A673 (cell line): ENCODE data around the gene MATR3. TPM values are rescaled to one million over a fixed set of nuclear protein-coding genes. Genes with fewer than 3 reads are reported as not detected.
A peak's percentile ranks its signal among the peaks of the same experiment; 100 is the strongest.

Experiments
- BruUV-seq: library from RNA; stranded (reverse); fragments of 400-500 nt; replicated peaks from 2 replicates; lab custom pipeline; 2021; lab: Mats Ljungman, UMichigan
- CTCF ChIA-PET: fragments of 300-600 bp; sonication (Branson Sonifier 250); formaldehyde crosslinking; loops from one replicate; lab custom pipeline; 2022; ENCODE audit warnings: antibody characterized with exemption; lab: Charles Lee
- POLR2A ChIA-PET: fragments of 300-600 bp; sonication (Branson Sonifier 250); formaldehyde crosslinking; loops from one replicate; lab custom pipeline; 2022; ENCODE audit warnings: antibody characterized with exemption; ENCODE audit not compliant: low non-redundant PET; lab: Charles Lee
- DNase-seq: peaks from one replicate; pipeline ENCODE4 v3.0.0-alpha.2; 2015; ENCODE audit warnings: low spot score
- H3K27ac ChIP-seq: fragments of 200-600 bp; sonication (generic); 2 replicates; pipeline ENCODE4 v1.5.1; 2016; ENCODE audit warnings: mixed run types, low read depth, mild to moderate bottlenecking, mixed read lengths, antibody characterized with exemption, low read length; ENCODE audit not compliant: poor library complexity, severe bottlenecking
- H3K27me3 ChIP-seq: fragments of 200-600 bp; sonication (generic); replicated peaks from 2 replicates; pipeline ENCODE4 v1.6.1; 2017; ENCODE audit warnings: mixed run types, low read depth, mild to moderate bottlenecking, mixed read lengths, antibody characterized with exemption, low read length; ENCODE audit not compliant: insufficient read depth, poor library complexity
- H3K36me3 ChIP-seq: fragments of 200-600 bp; sonication (generic); 2 replicates; pipeline ENCODE4 v1.6.1; 2016; ENCODE audit warnings: mixed run types, mild to moderate bottlenecking, mixed read lengths, antibody characterized with exemption, low read length; ENCODE audit not compliant: insufficient read depth, poor library complexity, severe bottlenecking
- H3K4me1 ChIP-seq: fragments of 200-600 bp; sonication (generic); 2 replicates; pipeline ENCODE4 v1.6.1; 2017; ENCODE audit warnings: mixed run types, mild to moderate bottlenecking, mixed read lengths, antibody characterized with exemption, low read length; ENCODE audit not compliant: insufficient read depth, poor library complexity, severe bottlenecking
- H3K4me3 ChIP-seq: fragments of 200-600 bp; sonication (generic); 2 replicates; pipeline ENCODE4 v1.5.1; 2016; ENCODE audit warnings: low read depth, mixed run types, mild to moderate bottlenecking, mixed read lengths, low read length; ENCODE audit not compliant: poor library complexity, severe bottlenecking
- H3K9me3 ChIP-seq: fragments of 200-600 bp; sonication (generic); 2 replicates; pipeline ENCODE4 v1.6.1; 2016; ENCODE audit warnings: mixed run types, low read depth, mild to moderate bottlenecking, mixed read lengths, antibody characterized with exemption, low read length; ENCODE audit not compliant: poor library complexity, severe bottlenecking
- EZH2 ChIP-seq: fragments of 200-600 bp; sonication (generic); IDR thresholded peaks from 2 replicates; pipeline ENCODE4 v1.6.1; 2017; ENCODE audit warnings: borderline replicate concordance, low read depth, mild to moderate bottlenecking, mixed read lengths, antibody characterized with exemption, low read length; ENCODE audit not compliant: poor library complexity, severe bottlenecking
- intact Hi-C: fragments of 100-400 bp; cut with micrococcal nuclease; formaldehyde crosslinking; loops from one replicate; pipeline ENCODE4 v1.10.0; 2022; ENCODE audit not compliant: unreplicated experiment
- total RNA-seq: library from RNA; stranded (reverse); gene quantifications from 2 replicates; pipeline ENCODE4 v1.2.3, GENCODE V29; 2021
- TF ChIP-seq, protein P1 (sequence below): fragments of 300-800, 200-600 bp; sonication (generic); conservative IDR thresholded peaks from 2 replicates; pipeline ENCODE4 v1.5.1; 2017; ENCODE audit warnings: low read depth, mild to moderate bottlenecking, antibody characterized with exemption, low read length, moderate library complexity, mixed read lengths

MATR3 gene
- total RNA-seq, 1 experiment from 2014 or later: 286 TPM

DNA sequence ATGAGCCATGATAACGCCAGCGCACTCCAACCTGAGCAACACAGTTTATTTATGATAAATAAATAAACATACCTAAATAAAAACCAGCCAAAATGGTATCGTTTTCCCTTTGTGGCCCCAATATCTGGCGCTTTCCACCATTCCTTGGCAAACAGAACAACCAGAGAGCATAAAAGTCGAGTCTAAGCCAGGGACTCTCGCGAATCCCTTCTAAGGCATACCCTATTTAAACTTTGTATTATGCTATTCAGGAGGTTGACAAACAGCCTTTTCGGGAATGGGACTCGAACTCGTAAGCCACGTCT, 386 bp upstream of the MATR3 start:
- Histone ChIP-seq H3K4me3 (peak overlapping the region; percentile 76), H3K27me3 (no peaks in the 10 kb centered on the region), H3K36me3 (no peaks in the 10 kb centered on the region), H3K27ac (peak overlapping the region; percentile 99), H3K4me1 (peaks cover 25% of the 10 kb centered on the region), H3K9me3 (no peaks in the 10 kb centered on the region)
- intact Hi-C loops: no loop called here
- TF ChIP-seq, protein P1, sequence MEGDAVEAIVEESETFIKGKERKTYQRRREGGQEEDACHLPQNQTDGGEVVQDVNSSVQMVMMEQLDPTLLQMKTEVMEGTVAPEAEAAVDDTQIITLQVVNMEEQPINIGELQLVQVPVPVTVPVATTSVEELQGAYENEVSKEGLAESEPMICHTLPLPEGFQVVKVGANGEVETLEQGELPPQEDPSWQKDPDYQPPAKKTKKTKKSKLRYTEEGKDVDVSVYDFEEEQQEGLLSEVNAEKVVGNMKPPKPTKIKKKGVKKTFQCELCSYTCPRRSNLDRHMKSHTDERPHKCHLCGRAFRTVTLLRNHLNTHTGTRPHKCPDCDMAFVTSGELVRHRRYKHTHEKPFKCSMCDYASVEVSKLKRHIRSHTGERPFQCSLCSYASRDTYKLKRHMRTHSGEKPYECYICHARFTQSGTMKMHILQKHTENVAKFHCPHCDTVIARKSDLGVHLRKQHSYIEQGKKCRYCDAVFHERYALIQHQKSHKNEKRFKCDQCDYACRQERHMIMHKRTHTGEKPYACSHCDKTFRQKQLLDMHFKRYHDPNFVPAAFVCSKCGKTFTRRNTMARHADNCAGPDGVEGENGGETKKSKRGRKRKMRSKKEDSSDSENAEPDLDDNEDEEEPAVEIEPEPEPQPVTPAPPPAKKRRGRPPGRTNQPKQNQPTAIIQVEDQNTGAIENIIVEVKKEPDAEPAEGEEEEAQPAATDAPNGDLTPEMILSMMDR: no peak
- TF ChIP-seq EZH2: no peak
- BruUV-seq: TSS peak; percentile 83
- DNase-seq: no peak
- POLR2A ChIA-PET: interaction anchor here (0.5 to 0.9 kb wide), 6 partner anchors 11 to 846 kb away, joined by 3 to 27 read pairs (median 5); no protein-coding TSS in a partner anchor
- CTCF ChIA-PET: no interaction called here

DNA sequence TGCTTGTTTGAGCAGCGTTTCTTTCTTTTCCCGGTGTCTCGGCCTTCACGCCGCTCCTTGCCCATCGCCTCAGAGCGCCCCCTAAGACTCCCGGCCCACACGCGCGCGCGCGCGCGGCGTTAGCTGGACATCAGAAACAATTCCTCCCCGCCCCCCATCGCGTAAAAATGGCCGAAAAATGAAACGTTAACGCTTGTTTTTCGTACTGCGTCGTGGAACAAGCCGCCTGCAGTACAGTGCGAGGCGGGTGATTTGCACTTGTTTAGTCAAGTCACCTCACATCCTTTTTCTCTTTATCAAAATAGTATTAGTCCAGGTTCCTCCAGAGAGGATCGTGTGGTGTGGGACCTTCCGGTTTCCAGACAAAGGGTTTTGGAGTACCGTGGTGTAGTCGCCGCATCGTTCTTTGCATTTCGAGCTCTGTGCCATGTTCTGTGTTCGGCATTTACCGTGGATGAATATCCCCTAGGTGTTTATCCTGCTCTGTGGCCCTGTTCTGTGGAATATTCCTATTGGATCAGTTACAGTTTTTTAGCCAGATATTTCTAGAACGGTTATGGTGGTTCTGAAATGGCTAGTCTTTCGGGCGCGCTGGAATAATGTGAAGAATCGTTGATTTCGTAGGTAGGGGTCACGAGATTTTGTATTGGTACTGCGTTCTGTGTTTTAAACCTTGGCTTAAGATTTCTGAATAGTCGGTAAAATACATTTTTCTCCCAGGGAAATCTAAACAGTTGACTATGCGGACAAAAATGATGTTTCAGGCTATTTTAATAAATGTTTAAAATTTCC, 1.0 kb downstream of the MATR3 start:
- Histone ChIP-seq H3K36me3 (no peaks in the 10 kb centered on the region), H3K4me3 (peak overlapping the region; percentile 76), H3K9me3 (no peaks in the 10 kb centered on the region), H3K27ac (peak overlapping the region; percentile 99), H3K4me1 (peaks cover 27% of the 10 kb centered on the region), H3K27me3 (no peaks in the 10 kb centered on the region)
- ChIA-PET CTCF (interaction anchor here (0.5 kb wide), 1 partner anchor 64 kb away, joined by 9 read pairs; no protein-coding TSS in a partner anchor), POLR2A (interaction anchor here (0.6 to 0.8 kb wide), 2 partner anchors 10 to 41 kb away, joined by 4 to 5 read pairs; no protein-coding TSS in a partner anchor)
- intact Hi-C loops: no loop called here
- BruUV-seq: TSS peak; percentile 28
- DNase-seq: peak; percentile 81
- no peak for TF ChIP-seq EZH2
- TF ChIP-seq, protein P1: peak; percentile 34; the same call in 1 of the 2 replicates

DNA sequence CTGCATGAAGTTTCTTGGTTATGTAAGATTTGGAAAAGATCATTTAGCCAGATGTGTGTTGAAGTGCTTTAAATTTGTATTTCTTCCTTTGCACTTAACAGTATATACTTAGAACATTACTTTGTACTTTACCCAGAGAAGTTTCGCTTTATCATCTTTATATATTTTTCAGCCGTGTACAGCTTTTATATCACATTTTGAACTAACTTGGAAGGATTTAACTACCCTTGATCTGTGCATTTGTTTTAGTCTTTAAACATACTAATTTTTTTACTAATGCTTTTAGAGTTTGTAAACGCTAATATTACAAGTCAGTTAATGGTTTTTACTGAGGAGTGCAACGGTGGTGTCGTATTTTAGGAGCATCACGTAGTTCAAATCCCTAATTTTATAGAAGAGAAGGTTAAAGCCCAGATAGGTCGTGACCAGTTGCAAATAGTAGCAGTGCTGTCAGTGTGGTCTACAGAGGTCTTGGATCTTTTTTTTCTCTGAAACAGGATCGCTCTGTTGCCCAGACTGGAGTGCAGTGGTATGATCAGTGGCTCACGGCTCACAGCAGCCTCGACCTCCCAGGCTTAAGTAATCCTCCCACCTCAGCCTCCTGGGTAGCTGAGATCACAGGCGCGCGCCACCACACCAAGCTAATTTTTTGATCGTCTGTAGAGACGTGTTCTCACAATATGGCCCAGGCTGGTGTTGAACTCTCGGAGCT, 2.0 kb downstream of the MATR3 start:
- H3K4me3 ChIP-seq: peak overlapping the region; percentile 76
- CTCF ChIA-PET: no interaction called here
- POLR2A ChIA-PET: no interaction called here

More for the DNA sequence above, 2.0 kb downstream of the MATR3 start:
- no peaks in the 10 kb centered on the region for H3K9me3 ChIP-seq
- DNase-seq: no peak
- intact Hi-C loops: no loop called here
- TF ChIP-seq, protein P1: no peak
- TF ChIP-seq EZH2: no peak
- no peaks in the 10 kb centered on the region for H3K27me3 ChIP-seq
- peak overlapping the region; percentile 99 for H3K27ac ChIP-seq
- BruUV-seq: no TSS peak
- no peaks in the 10 kb centered on the region for H3K36me3 ChIP-seq
- H3K4me1 ChIP-seq: peaks cover 32% of the 10 kb centered on the region
